ENCODE measurements around the gene EIF2AK3. TPM values are rescaled to one million over a fixed set of nuclear protein-coding genes. Genes with fewer than 3 reads are reported as not detected.

The EIF2AK3 gene
- total RNA-seq (10 to 100 TPM; 33.3 to 92.3 (median 57.7) TPM), polyA plus RNA-seq (1 to 10 TPM; 4.8 to 7.6 (median 6.6) TPM)
- long read RNA-seq, donor 1, result 0 reads
- long read RNA-seq, donor 2, full-length matches to known transcripts, result 1 of 1 reads
- long read RNA-seq, donor 2, partial matches to known transcripts, result 0 of 1 reads
- long read RNA-seq, donor 2, other reads (novel, unspliced or antisense), result 0 of 1 reads
- long read RNA-seq, donor 3, full-length matches to known transcripts, result 1 of 8 reads
- long read RNA-seq, donor 3, partial matches to known transcripts, result 7 of 8 reads
- long read RNA-seq, donor 3, other reads (novel, unspliced or antisense), result 0 of 8 reads
- long read RNA-seq, donor 4, result 0 reads
- long read RNA-seq, donor 5, full-length matches to known transcripts, result 3 of 3 reads
- long read RNA-seq, donor 5, partial matches to known transcripts, result 0 of 3 reads
- long read RNA-seq, donor 5, other reads (novel, unspliced or antisense), result 0 of 3 reads
- long read RNA-seq, donor 6, result 0 reads
- long read RNA-seq, donor 7, result 0 reads
- long read RNA-seq, donor 8, full-length matches to known transcripts, result 4 of 4 reads
- long read RNA-seq, donor 8, partial matches to known transcripts, result 0 of 4 reads
- long read RNA-seq, donor 8, other reads (novel, unspliced or antisense), result 0 of 4 reads
- long read RNA-seq, donor 9, result 0 reads
- long read RNA-seq, donor 10, full-length matches to known transcripts, result 2 of 2 reads
- long read RNA-seq, donor 10, partial matches to known transcripts, result 0 of 2 reads
- long read RNA-seq, donor 10, other reads (novel, unspliced or antisense), result 0 of 2 reads

DNA sequence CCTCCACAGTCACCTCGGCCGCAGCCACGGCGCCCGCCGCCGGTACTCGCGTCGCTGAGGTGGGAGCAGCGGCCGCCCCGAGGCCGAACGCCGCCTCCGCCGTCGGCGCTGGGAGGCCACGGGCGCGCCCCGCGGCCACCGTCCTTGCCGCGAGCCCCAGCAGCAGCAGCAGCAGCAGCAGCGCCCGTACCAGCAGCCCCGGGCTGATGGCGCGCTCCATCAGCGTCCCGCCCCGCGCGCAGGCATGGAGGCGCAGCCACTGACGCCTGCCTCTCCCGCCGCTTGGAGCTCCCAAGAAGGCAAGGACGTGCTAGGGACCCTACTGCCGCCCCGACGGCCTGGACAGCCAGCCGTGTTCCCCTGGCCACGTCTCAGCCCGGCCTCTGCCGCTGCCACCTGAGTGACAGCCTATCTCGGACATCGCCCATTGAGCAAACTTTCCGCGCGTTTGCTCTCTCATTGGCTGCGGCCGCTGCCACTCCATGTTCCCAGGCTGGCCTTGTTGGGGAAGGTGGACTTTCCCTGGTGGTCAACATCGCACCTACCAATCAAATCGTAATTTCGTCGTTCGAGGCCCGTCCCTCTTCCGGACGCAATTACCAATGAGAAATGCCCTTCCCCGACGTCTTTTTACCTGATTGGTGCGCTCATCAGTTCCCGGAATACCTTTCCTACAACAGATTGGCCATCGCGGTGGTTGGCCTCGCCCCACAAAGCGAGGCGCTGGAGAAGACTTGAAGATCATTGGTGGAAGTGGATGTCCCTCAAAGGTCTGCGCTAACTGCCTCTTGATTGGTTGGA is at the start of gene EIF2AK3:
Gene EIF2AK3 (minus strand): TSS at position 410 of the 801 bp plus-strand sequence. CDS start 190 bp downstream, at position 220.
- whole genome bisulfite sequencing, 5 donors, result 0% methylated on average over 33 to 75 of the region's 75 CpGs
- H3K4me3 ChIP-seq, result peak within 1 kb of the TSS; percentile 76 to 93 (median 82)
- peak within 1 kb of the TSS; percentile 96 to 99 (median 98) for H3K27ac ChIP-seq
- DNase-seq, result peak; percentile 99 to 100
- peak in 1 of 7 experiments; percentile 43 for TF ChIP-seq CTCF (IDR thresholded peaks at IDR 0.05)
- TF ChIP-seq EP300 (IDR thresholded peaks at IDR 0.05), result no peak
- peak in 3 of 4 donors; percentile 88 to 99 (median 98) for TF ChIP-seq POLR2A (IDR thresholded peaks at IDR 0.05)
- peak; percentile 99 to 100 (median 100) for TF ChIP-seq POLR2AphosphoS5 (IDR thresholded peaks at IDR 0.05)
- peaks cover 24 to 54% (median 43%) of the 10 kb centered on the region in 4 donors for H3K4me1 ChIP-seq
- H3K9me3 ChIP-seq, result no peaks in the 10 kb centered on the region
- H3K27me3 ChIP-seq, result no peaks in the 10 kb centered on the region
- H3K36me3 ChIP-seq, result no peaks in the 10 kb centered on the region
- intact Hi-C loops (cut with DNase I; ENCODE audit: low total_unique reads), result no loop called here

DNA sequence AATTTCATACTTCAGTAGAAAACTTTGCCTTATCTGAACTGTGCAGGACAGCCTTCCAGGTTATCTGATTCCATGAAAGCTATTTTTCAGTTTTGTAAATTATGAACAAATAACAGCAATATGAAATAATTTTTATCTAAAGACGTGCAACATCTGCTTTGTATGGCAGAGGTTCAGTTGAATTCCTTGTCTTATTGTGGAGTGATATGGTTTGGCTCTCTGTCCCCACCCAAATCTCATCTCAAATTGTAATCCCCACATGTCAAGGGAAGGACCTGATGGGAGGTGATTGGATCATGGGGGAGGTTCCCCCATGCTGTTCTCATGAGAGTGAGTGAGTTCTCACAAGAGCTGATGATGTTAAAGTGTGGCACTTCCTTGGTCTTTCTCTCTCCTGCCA is 46.1 kb upstream of the EIF2AK3 start:
- Histone ChIP-seq H3K4me3 (no peak overlapping the region), H3K4me1 (peaks cover 0 to 5% (median 2%) of the 10 kb centered on the region in 4 donors), H3K27ac (no peak overlapping the region), H3K27me3 (no peaks in the 10 kb centered on the region), H3K36me3 (no peaks in the 10 kb centered on the region), H3K9me3 (no peaks in the 10 kb centered on the region)
- no peak for DNase-seq
- 68 to 75% (median 71%) methylated on average over 1 of the region's 1 CpG for WGBS, 5 donors
- intact Hi-C loops (cut with DNase I; ENCODE audit: low total_unique reads), result no loop called here
- no peak for TF ChIP-seq CTCF (IDR thresholded peaks at IDR 0.05)
- TF ChIP-seq POLR2AphosphoS5 (IDR thresholded peaks at IDR 0.05), result no peak
- TF ChIP-seq EP300 (IDR thresholded peaks at IDR 0.05), result no peak
- no peak for TF ChIP-seq POLR2A (IDR thresholded peaks at IDR 0.05)

- peak in 1 of 2 donors; percentile 66 for DNase-seq
- Histone ChIP-seq H3K27me3 (no peaks in the 10 kb centered on the region), H3K36me3 (no peaks in the 10 kb centered on the region), H3K4me1 (peaks cover 0 to 5% (median 2%) of the 10 kb centered on the region in 4 donors), H3K27ac (no peak overlapping the region), H3K9me3 (no peaks in the 10 kb centered on the region), H3K4me3 (no peak overlapping the region)
- intact Hi-C loops (cut with DNase I; ENCODE audit: low total_unique reads), result no loop called here
- TF ChIP-seq POLR2A (IDR thresholded peaks at IDR 0.05) (no peak), CTCF (IDR thresholded peaks at IDR 0.05) (peak in 5 of 7 experiments; percentile 62 to 95 (median 81))
- WGBS, 5 donors, result 40 to 48% (median 46%) methylated on average over 11 of the region's 11 CpGs
Measured at GRCh38 chr2:88671786-88672427, 44.6 kb upstream of the EIF2AK3 start.

All from stomach (tissue), 19 donors.